22Rv1 (cell line): ENCODE results near the gene TGM5.

Source experiments
- ZFX ChIP-seq: fragments of 450-650 bp; IDR thresholded peaks from 2 replicates; pipeline ENCODE4 v1.6.1; 2017; ENCODE audit warnings: antibody characterized with exemption, borderline replicate concordance
- TF ChIP-seq, protein P1 (sequence below): fragments of 450-650 bp; IDR thresholded peaks from 2 replicates; pipeline ENCODE4 v1.5.1; 2017; ENCODE audit warnings: mild to moderate bottlenecking

DNA sequence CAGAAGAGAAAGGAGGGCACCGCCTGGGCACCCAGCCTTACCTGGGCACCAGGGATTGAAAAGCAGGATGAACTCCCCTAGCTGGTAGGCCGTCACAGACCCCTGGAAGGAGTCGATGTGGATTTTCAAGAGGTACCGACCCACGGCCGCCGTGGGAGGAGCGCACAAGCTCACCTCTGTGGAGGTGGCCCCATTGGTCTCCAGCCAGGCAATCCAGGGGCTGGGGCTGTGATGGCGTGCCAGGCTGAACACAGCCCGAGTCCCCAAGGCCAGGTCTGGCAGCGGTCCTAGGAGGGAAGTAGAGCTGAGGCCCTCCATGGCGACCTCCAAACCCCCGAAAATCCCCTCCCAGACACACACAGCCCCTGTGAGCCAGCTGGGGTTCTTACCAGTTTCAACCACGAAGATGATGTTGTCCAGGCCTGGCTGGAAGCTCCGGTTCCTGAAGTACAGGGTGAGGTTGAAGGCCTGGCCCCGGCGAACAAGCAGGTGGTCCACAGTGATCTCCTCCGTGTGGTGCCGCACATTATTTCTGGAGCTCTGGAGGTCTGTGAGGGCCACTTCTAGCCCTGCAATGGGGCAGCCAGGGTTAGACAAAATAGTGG, 6.6 kb downstream of the TGM5 start:
- TF ChIP-seq, protein P1, sequence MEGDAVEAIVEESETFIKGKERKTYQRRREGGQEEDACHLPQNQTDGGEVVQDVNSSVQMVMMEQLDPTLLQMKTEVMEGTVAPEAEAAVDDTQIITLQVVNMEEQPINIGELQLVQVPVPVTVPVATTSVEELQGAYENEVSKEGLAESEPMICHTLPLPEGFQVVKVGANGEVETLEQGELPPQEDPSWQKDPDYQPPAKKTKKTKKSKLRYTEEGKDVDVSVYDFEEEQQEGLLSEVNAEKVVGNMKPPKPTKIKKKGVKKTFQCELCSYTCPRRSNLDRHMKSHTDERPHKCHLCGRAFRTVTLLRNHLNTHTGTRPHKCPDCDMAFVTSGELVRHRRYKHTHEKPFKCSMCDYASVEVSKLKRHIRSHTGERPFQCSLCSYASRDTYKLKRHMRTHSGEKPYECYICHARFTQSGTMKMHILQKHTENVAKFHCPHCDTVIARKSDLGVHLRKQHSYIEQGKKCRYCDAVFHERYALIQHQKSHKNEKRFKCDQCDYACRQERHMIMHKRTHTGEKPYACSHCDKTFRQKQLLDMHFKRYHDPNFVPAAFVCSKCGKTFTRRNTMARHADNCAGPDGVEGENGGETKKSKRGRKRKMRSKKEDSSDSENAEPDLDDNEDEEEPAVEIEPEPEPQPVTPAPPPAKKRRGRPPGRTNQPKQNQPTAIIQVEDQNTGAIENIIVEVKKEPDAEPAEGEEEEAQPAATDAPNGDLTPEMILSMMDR = no peak
- TF ChIP-seq ZFX = no peak
